GM19193 (cell line): Measurements from ENCODE around the gene CCDC50.

ENCODE experiments used
- POLR2A ChIP-seq: IDR thresholded peaks from 4 replicates; pipeline ENCODE4 v1.6.1; 2011; ENCODE audit not compliant: insufficient read depth, insufficient read length; ENCODE audit errors: extremely low read depth

The CCDC50 gene

DNA sequence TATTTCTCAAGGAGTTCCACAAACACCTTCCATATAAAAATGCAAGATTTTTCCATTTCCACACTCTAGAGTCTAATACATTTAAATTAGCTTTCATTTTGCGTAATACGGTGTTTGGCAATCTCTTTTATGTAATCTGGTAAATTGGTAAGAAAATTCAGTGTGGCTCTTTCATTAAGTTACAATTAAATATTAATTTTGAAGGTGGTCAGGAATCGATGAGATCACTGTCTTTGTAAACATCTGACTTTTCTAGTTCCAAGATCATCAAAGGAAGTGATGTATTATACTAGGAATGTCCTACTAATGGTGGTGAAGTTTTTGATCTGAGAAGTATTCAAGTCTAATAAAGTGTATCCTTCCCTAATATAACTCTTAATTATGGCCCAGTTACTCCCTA, 2.2 kb downstream of the CCDC50 start:
- TF ChIP-seq POLR2A, result no peak

GRCh38 chr3:191333298-191333880, 4.2 kb downstream of the CCDC50 start:
- no peak for TF ChIP-seq POLR2A

DNA sequence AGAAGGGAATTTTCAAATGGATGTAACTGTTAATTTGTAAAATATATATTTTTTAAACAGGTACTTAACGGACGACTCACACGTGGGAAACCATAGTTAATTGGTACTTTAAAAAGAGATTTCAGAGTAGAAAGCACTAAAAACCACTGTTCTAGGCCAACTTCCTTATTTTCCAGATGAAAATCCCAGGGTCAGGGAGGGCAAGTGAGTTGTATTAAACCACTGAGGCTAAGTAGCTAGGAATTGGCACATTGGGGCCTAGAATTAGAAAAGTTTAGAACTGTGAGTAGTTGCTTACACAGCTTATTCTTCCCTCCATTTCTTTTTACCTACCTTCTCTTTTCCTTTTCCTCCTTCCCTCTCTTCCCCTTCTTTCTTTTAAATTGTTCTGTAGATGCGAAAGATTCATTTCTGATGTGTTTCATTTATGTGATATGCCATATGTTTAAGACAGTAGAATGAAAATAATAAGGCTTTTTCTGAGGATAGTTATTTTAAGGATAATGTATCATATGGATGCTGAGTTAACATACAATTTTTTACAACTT, 5.2 kb downstream of the CCDC50 start:
- TF ChIP-seq POLR2A, result no peak

DNA sequence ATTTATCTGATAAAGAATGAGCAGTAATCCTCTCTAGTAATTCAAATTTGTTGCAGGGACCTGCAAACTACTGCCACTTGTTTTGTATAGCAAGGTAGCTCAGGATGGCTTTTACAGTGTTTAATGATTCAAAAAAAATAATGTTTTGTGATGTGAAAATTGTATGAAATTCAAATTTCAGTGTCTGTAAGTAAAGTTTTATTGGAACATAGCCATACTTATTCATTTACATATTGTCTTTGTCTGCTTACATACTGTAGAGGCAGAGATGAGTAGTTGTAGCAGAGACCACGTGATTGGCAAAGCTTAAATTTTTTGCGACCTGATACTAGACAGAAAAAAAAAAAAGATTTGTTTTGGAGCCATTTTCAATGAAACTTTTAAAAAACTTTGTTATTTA, 7.6 kb downstream of the CCDC50 start:
- no peak for TF ChIP-seq POLR2A

DNA sequence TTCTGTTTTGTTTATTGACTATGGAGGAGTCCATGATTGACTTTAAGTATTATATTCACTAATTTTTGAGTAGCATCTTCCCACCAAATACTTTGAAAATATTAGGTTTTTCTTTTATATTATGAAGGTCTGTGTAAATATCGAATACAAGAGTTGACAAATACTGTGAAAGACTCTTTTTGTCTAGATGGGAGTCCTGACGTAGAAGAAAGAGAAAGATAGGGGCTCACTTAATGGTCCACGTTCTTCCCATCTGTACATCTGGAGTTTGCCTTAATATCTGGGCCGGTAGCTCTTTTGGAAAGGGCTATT, 8.9 kb downstream of the CCDC50 start:
- TF ChIP-seq POLR2A, result no peak

DNA sequence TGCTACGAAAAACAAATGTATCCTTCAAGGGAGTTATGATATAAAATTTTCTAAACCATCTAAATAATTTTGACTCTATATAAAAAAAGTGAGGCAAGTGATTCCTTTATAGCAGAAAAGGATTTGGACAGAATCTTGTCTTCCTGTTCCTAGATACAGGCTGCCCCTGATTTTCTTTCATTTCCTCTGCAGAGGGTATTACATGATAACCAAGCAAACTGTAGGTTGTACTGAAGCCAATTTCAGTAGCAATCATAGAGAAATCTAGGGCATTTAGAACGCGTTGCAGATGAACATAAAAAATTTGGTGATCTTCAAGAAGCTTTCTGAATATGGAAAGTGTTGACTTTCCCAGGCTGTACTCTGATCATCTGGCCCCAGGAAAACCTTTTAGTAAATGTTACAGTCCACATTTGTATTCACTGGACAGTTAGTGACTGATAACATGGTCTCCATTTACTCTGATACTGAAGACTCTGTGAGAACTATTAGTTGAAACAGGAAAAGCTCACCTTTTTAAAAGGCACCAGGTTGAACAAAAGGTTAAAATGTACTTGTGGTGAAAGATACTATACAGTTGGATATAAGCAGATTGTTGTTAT, 10.2 kb downstream of the CCDC50 start:
- TF ChIP-seq POLR2A, result no peak

DNA sequence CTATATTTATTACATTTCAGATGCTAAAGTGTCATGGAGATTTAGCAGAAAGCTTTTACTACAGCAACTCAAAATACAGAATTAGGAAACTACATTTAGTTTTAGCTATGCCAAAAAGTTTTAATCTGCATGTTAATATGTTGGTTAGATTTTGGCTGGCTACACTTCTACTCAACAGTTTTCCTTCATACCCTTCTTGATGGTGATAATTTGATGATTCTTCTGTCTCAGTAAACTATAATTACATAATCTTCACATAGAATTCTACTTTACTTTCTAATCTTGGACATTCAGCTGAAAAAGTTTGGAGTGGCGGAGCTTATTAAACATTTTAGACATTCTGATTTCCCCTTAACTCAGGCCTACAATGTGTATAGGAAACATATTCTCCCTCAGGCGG, 11.2 kb downstream of the CCDC50 start:
- TF ChIP-seq POLR2A, result no peak

DNA sequence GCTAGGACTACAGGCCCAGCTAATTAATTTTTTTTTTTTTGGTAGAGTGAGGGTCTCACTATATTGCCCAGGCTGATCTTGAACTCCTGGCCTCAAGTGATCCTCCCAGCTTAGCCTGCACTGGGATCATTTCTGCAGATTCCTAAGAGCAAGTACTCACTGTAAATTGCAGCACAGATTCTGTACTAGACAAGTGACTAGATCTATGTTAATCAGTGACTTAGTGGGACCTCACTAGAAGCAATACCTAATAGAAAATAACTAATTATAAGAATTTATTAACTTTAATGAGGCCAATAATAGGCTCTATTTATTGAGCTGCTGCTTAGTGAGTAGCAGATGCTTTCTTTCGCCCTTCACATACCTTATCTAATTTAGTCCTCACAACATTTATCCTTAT, 11.8 kb downstream of the CCDC50 start:
- no peak for TF ChIP-seq POLR2A

DNA sequence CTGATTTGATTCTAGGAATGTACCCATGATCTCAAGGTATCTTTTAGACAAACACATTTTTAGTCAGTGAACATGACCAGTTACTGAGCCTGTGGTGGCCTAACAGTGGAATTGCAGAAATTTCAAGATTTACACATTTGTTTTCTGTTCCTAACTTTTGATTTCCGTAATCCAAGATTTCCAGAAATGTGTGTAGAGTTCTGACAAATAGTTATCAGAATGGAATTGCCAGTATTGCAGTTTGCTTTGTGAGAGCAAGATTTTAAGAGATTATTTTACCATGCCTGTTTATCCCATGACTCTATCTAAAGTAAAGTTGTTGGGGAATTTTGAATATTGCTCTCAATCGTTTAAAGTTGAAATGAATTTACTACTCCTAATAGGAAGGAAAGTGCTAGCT, 12.8 kb downstream of the CCDC50 start:
- no peak for TF ChIP-seq POLR2A

GRCh38 chr3:191342411-191342810, 13.2 kb downstream of the CCDC50 start:
- TF ChIP-seq POLR2A, result no peak

- no peak for TF ChIP-seq POLR2A
These were observed 13.9 kb downstream of the CCDC50 start for GRCh38 chr3:191343115-191343514.

DNA sequence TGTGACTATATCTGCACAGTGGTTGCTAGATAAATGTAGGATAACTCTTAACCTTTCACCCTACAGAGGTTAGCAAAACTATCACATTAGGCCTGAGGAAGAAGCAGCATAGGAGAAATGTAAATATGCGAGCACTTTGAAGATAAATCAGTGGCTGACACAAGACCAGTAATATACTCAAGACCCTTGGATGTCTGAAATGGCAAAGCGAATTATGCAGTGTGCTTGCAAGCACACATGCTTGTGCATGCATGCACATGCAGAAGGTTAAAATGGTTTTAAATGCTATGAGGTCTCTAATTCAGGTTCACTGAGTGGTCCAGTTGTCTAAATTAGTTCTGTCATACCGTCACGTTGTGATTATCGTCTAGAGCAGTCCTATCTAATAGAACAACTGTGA, 14.7 kb downstream of the CCDC50 start:
- no peak for TF ChIP-seq POLR2A

DNA sequence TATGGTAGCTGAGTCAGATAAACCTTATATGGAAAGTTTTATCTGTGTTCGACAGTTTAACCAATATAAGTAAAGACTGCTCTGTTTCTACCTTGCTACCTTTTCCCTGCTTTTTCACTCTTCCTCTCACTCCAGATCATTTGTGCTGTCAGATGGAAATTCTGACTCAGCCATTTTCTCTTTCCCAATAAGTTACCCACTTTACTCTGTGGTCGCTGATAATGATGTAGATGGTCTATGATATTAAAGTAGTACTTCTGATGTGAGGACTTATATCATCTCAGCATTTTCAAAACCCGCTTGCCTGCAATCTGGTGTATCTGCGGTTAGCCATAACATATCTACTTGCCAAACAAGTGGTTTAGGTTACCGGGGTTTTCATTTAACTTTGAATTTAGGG, 16.1 kb downstream of the CCDC50 start:
- no peak for TF ChIP-seq POLR2A

DNA sequence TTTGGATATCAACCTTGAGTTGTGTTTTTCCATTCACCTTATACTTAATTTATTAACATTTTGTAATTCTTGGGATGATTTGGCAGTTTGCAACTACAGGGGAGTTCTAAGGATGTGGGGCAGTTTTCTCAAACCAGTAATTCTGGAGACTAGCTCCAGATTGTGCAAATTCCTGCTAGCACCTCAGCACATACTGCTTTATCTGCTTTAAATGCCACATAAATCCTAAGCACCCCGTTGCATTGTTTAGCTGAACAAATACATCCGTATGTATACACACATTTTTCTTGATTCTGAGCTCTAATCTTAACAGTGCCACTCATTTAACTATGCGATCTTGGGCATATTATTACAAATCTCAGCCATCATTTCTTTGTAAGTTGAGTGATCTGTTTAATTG, 18.0 kb downstream of the CCDC50 start:
- TF ChIP-seq POLR2A, result no peak

DNA sequence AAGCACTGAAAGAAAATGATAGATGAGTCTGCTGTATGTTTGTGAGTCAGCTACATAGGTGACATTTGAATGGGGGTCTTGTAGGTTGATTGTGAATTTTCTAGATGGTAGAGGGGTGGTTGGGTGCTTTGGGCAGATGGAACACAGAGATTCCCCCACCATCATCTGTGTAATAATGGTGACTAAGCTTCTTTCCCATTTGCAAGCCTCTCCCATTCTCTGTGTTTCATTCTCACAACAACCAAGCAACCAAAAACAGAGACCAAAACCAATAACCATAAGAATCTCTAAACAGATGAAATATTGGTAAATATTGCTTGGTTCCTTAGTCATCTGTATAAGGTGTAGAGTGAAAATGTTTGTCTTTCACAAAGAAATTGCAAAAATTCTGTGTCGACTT, 18.9 kb downstream of the CCDC50 start:
- TF ChIP-seq POLR2A, result no peak

DNA sequence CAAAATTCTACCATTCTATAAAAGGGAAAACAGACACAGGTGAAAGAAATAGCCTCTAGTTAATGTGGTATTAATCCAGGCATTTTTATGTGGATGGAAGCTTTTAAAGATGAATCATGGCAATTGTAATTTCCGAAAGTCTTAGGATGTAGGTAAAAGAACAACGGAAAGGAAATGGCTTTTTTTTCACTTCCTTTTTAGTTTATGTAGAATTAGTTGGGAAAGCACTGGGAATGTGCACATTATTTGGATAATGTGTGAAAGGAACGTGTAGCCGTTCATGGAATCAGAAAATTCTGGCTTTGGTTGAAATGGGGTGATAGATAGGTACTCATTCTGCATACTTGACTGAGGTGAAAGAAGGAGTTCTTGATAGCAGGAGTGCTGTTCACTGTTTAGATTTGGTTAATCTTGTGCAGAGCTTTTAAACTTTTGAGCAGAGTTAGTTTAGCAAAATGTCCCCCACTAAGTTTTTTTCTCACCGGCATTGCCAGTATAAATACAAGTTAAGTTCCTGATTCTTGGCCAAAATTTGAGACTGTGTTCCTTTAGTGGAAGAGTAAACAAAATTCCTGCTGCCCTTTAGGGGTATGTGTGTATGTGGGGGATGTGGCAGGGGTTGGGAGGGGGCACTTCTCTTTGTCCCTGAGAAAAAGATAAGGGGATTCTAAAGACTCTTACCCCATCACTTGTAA, 21.3 kb downstream of the CCDC50 start:
- no peak for TF ChIP-seq POLR2A
